SHP77 treated with DMSO at 0.1 percent for 48 hours (cell line): ENCODE data around the gene RIN2.
"Not testable (repeated sequence)": the region's sequence is repeated elsewhere in the genome, so short reads cannot be mapped to it uniquely, and the experiment has no call there.

ENCODE experiments used
- DNase-seq: peaks from one replicate; lab custom pipeline; 2025; lab: John Stamatoyannopoulos, UW

RIN2 gene

DNA sequence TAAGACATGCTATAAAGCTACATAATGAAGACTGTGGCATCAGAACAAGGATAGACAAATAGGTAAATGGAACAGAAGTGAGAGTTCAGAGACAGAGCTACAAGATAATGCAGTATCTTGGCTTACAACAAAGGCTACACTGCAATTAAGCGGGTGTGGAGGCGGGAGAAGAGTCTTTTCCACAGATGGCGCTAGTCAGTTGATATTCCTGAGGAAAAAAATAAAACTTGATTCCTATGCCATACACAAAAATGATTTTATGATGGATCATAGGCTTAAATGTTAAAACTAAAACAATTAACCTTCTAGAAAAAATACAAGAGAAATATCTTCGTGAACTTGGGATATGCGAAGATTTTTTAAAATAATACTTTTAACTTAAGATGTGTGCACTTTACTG is 31.0 kb downstream of the RIN2 start:
- no peak for DNase-seq

DNA sequence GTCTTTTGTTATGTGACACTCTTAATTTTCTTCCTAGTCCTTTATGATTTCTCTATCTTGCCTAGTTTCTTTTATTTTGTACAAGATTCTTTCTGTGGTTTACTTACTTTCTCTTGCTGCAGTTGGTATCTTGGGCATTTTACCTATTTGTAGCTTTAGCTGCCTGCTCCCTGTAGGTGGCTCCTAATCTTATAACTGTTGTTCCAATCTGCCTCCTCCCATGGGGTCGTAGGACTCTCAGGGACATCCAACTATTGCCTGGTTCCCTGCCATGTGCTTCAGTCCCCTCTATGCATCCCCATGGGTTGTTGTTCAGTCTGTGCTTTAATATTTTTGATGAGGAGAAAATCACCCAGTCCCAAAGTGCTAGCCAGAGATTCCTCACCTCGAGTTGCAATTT is 31.4 kb downstream of the RIN2 start:
- no peak for DNase-seq

DNA sequence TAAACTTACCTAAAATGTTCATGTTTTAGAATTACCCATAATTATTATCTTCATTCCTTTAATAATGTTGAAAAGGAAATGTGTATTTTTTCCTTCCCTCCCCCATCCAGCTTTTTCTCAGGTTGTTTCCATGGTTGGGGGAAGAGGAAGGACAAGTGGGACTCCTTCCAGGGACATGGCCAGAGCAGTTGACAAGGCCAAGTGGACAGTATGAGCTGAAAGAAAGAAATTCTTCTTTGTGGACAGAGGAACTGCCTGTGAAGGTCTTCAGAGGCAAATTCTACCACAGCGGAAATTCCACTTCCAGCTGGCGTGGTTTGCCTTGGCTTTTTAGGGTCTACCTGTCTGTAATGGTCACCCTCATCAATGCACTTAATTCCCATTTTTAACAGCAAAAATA is 33.8 kb downstream of the RIN2 start:
- DNase-seq = no peak

DNA sequence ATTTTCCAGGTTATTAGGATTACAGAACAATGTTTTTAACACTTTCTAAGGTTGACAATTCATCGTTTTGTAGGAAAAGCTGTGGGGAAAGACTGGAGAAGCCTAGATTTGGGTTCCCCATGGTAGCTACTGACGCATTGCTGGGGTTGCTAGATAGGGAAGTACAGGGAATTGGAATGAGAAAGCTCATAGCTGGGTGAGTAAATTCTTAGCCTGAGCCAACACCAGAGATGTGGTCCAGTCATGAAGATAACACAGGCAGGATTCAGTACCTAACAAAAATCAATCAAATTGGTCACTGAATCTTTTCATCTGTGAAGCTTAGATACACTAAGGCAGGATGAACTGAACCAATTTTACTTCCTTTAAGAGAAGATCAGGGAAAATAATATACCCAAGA is 35.7 kb downstream of the RIN2 start:
- DNase-seq = no peak

DNA sequence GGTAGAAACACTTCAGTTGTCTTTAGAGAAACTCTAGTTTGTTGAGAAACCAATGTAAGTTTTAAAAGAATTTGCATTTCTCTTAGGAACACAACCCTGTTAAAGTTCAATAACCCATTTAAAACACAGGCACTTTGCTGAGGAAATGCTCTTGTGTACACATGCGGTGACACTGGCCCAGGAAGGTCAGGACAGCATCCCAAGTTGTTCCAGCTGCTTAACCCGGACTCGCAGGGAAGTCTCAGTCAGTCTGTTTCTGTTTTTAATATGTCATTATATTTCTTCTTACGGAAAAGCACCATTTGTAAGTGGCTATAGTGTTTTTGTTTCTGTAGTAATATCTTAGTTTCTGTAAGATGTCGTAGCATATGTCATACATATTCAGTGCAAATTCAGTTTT is 36.9 kb downstream of the RIN2 start:
- no peak for DNase-seq

DNA sequence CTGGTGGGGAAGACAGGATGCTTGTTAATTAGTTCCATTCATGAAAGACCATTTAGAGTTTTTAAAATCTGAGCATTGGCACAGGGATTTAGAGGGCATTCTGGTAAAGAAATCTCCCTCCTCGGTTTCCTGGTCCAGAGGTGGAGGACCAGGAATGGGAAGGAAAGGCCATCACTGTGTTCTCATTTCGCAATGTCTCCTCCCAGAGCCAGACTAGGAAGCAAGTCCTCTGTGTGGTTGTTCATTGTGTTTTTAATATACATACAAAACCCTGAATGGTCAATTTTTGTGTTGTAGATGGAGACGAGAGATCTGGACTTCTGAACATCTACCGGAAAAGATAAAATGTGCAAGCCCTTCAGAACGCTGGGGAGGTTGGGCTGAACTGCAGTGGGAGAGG is 41.3 kb downstream of the RIN2 start:
- no peak for DNase-seq

DNA sequence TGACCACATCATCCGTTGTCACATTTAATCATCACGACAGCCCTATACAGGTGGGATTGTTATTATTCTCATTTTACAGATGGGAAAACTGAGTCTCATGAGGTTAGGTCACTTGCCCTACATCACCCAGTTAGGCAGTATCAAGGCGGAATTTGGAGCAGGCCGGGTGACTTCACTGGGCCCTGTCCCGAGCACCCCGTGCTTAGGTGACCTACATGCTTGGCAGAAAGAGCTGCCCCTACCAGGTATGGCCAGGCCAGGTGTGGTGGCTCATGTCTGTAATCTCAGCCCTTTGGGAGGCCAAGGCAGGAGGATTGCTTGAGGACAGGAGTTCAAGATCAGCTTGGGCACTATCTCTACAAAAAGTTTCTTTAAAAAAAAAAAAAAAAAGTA is 44.0 kb downstream of the RIN2 start:
- DNase-seq = no peak

DNA sequence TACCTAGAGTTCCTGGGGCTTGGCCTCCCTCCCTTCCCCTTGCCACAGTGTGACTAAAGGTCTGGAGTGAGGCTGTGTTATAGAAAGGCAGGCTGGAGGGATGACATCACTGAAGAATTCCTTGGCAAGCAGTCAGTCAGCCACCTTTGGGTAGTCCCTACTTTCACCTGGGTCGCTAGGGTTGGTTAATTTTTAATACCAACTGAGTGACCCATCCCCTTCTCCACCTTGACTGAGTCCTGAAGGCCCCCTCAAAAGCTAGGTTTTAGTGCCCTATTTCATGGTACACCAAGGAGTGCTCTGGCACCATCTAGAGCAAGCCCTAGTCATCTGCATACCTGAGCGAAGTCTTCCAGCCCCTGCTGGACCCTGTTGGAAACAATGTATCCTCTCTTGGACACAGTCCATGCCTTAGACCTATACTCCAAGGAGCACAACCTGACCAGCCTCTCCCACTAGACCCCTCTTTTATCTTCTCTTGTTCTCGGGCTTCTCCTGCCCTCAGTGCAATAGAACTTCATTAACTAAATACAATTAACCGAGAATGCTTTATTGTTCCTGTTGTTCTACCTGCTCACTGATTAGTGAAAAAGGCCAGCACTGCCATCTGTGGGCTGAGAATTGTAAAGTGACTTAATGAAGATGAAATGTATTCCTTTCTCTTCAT is 44.6 kb downstream of the RIN2 start:
- DNase-seq = no peak

DNA sequence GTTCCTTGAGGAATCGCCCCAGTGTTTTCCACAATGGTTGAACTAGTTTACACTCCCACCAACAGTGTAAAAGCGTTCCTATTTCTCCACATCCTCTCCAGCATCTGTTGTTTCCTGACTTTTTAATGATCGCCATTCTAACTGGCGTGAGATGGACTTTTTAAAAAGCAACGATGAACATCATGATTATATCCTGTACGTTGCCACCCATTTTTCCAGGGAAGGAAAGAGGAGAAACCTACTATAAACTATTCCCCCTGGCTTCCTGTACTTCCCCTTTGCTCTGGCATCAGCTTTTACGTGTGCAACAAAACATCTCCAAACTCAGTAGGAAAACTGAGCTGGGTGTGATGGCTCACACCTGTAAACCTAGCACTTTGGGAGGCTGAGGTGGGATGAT is 48.2 kb downstream of the RIN2 start:
- DNase-seq = not testable (repeated sequence)

DNA sequence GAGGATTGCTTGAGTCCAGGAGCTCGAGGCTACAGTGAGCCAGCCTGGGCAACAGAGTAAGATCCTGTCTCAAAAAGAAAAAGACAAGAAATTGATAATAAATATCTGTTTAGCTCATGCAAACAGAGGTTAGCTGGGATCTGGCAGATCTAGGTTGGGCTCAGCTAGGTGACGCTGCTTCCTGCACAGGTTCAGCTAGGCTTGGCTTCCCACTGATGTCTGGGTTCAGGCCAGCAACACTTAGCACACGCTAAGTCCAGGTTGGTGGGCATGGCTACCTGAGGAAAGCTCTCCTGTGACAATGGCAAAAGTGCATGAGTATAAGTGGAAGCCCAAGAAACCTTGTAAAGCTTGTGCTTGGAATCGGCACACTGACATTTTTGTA is 48.7 kb downstream of the RIN2 start:
- DNase-seq = no peak

DNA sequence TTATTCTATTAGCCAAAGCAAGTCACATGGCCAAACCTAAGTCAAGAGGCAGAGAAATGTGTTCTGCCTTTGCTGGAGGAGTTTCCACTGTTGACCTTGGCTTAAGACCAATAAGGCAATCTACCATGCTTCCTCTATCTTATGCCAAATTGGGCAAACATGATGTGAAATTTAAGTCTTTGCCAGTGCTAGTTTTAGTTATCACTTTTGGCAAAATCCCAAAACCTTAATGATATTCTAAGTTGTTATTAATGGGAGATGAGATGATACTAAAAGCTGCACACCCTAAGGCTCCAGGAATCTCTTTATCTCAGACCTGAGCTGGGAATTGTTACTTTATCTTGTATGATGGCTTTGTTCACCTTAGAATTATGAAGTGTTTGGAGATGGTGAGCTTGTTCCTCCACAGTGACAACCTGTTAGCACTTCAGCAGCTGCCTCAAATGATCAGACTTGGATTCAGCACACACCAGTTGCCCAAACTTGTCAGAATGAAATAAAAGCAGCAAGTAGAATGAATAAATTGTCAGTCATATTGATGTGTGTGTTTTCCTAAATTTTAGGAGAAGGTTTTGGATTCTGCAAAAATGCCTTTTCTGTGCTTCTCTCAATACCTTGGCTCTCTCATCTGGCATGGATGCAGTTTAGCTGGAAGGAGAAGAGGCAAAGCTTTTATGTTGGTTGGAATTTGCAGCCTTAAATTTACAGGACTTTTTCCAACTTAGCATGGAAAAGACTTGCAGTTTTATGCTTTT is 49.3 kb downstream of the RIN2 start:
- no peak for DNase-seq
